Coronary artery (tissue), 2 donors: Measurements from ENCODE around the gene DGAT2L6.

ENCODE experiments used
- DNase-seq: peaks from one replicate; pipeline ENCODE4 v3.0.0-alpha.2; 2017; ENCODE audit warnings: low spot score
- H3K27ac ChIP-seq, 2 donors: fragments of 200-600 bp; sonication (generic); one replicate each; pipeline ENCODE4 v1.5.1; 2016 to 2019
- H3K4me3 ChIP-seq: fragments of 200-600 bp; sonication (generic); 2 replicates; pipeline ENCODE4 v1.5.1; 2016; ENCODE audit warnings: mild to moderate bottlenecking, moderate library complexity
- CTCF ChIP-seq: fragments of 200-600 bp; sonication (generic); IDR thresholded peaks from one replicate; pipeline ENCODE4 v1.5.1; 2019; ENCODE audit warnings: antibody characterized with exemption

The DGAT2L6 gene

GRCh38 chrX:70134116-70134477 lies 43.2 kb upstream of the DGAT2L6 start:
- TF ChIP-seq CTCF, result no peak
- Histone ChIP-seq H3K4me3 (peak overlapping the region; percentile 78), H3K27ac (peak overlapping the region; percentile 56 to 85)
- DNase-seq, result no peak

GRCh38 chrX:70138622-70139021 lies 38.7 kb upstream of the DGAT2L6 start:
- no peak for TF ChIP-seq CTCF
- H3K4me3 ChIP-seq, result no peak overlapping the region
- DNase-seq, result no peak
- no peak overlapping the region for H3K27ac ChIP-seq

GRCh38 chrX:70139736-70140135 lies 37.5 kb upstream of the DGAT2L6 start:
- Histone ChIP-seq H3K27ac (no peak overlapping the region), H3K4me3 (no peak overlapping the region)
- no peak for DNase-seq
- TF ChIP-seq CTCF, result no peak

- no peak for TF ChIP-seq CTCF
- no peak overlapping the region for H3K4me3 ChIP-seq
- DNase-seq, result no peak
- no peak overlapping the region for H3K27ac ChIP-seq
These were observed 35.9 kb upstream of the DGAT2L6 start for GRCh38 chrX:70141373-70141772.

- no peak for TF ChIP-seq CTCF
- no peak for DNase-seq
- Histone ChIP-seq H3K4me3 (no peak overlapping the region), H3K27ac (no peak overlapping the region)
These were observed 10.4 kb upstream of the DGAT2L6 start for GRCh38 chrX:70166601-70167590.

- peak overlapping the region; percentile 44 for H3K4me3 ChIP-seq
- DNase-seq, result no peak
- TF ChIP-seq CTCF, result no peak
- H3K27ac ChIP-seq, result peak overlapping the region in 1 of 2 donors; percentile 32
These were observed 8.8 kb upstream of the DGAT2L6 start for GRCh38 chrX:70168238-70169188.
